ENCODE data around the gene CYP2D6.

DNA sequence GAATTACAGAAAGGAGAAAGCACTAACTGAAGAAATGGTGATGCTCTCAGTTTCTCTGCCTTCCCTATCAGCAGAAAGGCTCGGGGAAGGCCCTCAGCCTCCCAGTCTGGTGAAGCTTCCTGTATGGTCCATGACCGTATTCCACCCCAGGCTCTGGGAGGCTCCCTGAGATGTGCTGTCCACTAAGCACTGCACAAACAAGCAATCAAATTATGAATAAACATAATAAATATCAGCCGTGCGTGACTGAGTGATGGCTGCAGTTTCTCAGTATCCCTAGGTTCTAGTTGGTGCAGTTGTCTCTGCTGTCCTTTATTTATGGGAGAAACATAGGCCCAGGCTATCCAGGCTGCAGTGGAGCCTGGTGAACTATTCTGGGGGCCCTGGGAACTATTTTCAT is 47.5 kb downstream of the CYP2D6 start:
- TF ChIP-seq POLR2A (IDR thresholded peaks at IDR 0.05), result no peak
- no peak for TF ChIP-seq CTCF (IDR thresholded peaks at IDR 0.05)
